T-helper 2 cell treated with Interferon-gamma antibody and Interleukin-4, amounts not matched to agents 100 ng/mL and 5 ng/mL, for 36 hours (primary cell): ENCODE data around the gene P4HTM. TPM values are rescaled to one million over a fixed set of nuclear protein-coding genes. Genes with fewer than 3 reads are reported as not detected.

Experiments
- intact Hi-C: fragments of 100-400 bp; cut with micrococcal nuclease; formaldehyde crosslinking; loops from one replicate; pipeline ENCODE4 v1.15.1; 2023
- total RNA-seq: library from RNA; stranded (reverse); gene quantifications from 2 replicates; pipeline ENCODE4 v1.2.3, GENCODE V29; 2022

The P4HTM gene
- total RNA-seq, 1 donor from 2014 or later: 37.9 TPM

- intact Hi-C loops: no loop called here
These were observed 32.7 kb downstream of the P4HTM start for GRCh38 chr3:49022688-49023171.

GRCh38 chr3:49023775-49024174 is 33.7 kb downstream of the P4HTM start:
- intact Hi-C loops: no loop called here

- intact Hi-C loops: no loop called here
These were observed 34.4 kb downstream of the P4HTM start for GRCh38 chr3:49024449-49024848.

- intact Hi-C loops: loop anchor here (5.0 kb wide), 1 partner anchor 317 kb away; the partner anchor contains the start of gene USP4
These were observed 35.2 kb downstream of the P4HTM start for GRCh38 chr3:49025005-49025792.

- intact Hi-C loops: loop anchor here (5.0 kb wide), 1 partner anchor 316 kb away; the partner anchor contains the start of gene USP4
These were observed 35.9 kb downstream of the P4HTM start for GRCh38 chr3:49025793-49026520.

- intact Hi-C loops: loop anchor here (5.0 kb wide), 1 partner anchor 316 kb away; the partner anchor contains the start of gene USP4
These were observed 36.5 kb downstream of the P4HTM start for GRCh38 chr3:49026536-49026935.

GRCh38 chr3:49027634-49028033 is 37.6 kb downstream of the P4HTM start:
- intact Hi-C loops: loop anchor here (2.0 to 5.0 kb wide), 3 partner anchors 65 to 315 kb away; partner anchors contain the start of genes QARS1 and USP4

- intact Hi-C loops: loop anchor here (2.0 to 5.0 kb wide), 3 partner anchors 65 to 314 kb away; partner anchors contain the start of genes QARS1 and USP4
These were observed 38.2 kb downstream of the P4HTM start for GRCh38 chr3:49028298-49028672.

GRCh38 chr3:49028673-49029562 is 38.9 kb downstream of the P4HTM start, which contains the start of gene IMPDH2:
Gene IMPDH2 (minus strand): TSS chr3:49029398. CDS start chr3:49029350, 48 bp downstream.
- intact Hi-C loops: loop anchor here (1.0 to 5.0 kb wide), 4 partner anchors 8 to 313 kb away; partner anchors contain the start of genes QARS1 and USP4

- intact Hi-C loops: loop anchor here (1.0 to 5.0 kb wide), 4 partner anchors 8 to 313 kb away; partner anchors contain the start of genes QARS1 and USP4
These were observed 39.5 kb downstream of the P4HTM start for GRCh38 chr3:49029563-49029884.

- intact Hi-C loops: no loop called here
These were observed 40.3 kb downstream of the P4HTM start for GRCh38 chr3:49030321-49030720.

- intact Hi-C loops: no loop called here
These were observed 42.7 kb downstream of the P4HTM start for GRCh38 chr3:49032646-49033304.

GRCh38 chr3:49034650-49035049 is 44.6 kb downstream of the P4HTM start:
- intact Hi-C loops: no loop called here

- intact Hi-C loops: no loop called here
These were observed 45.2 kb downstream of the P4HTM start for GRCh38 chr3:49035281-49035680.

- intact Hi-C loops: no loop called here
These were observed 63.5 kb downstream of the P4HTM start for GRCh38 chr3:49053543-49053942.

GRCh38 chr3:49054344-49054862 is 64.4 kb downstream of the P4HTM start:
- intact Hi-C loops: no loop called here
